Measurements from ENCODE around the gene CXCR5.

DNA sequence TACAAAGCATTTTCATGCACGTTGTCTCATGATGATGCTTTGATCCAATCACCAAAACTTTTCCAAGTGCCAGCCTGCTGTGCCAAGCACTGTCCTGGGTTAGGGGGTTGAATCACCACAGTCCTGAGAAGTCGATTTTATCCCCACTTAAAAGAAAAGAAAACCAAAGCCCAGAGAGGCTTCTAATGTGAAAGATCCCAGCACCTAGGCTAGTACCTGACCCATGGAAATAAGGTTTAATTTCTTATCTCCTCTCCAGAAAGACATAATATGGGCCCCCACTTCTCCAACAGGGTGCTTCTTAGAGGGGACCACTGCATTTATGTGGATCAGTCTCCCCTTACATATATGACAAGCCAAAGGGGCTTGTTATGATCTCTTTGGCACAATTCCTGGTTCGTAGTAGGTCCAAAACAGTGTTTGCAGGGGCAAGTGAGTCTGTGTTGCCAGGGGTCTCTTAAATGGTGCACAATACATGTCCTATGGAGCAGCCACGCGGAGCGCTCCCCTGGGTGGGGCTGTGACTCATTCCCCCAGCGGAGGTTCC lies 43.9 kb downstream of the CXCR5 start:
- no peak for TF ChIP-seq HNF4A (conservative IDR thresholded peaks at IDR 0.05)
- TF ChIP-seq SP1 (IDR thresholded peaks at IDR 0.05) = no peak
- TF ChIP-seq CTCF (IDR thresholded peaks at IDR 0.05; ENCODE audit: low read depth, low read length, missing input control) = no peak
- TF ChIP-seq TAF1 (conservative IDR thresholded peaks at IDR 0.05) = no peak
- no peak for TF ChIP-seq RAD21 (IDR thresholded peaks at IDR 0.05)
- TF ChIP-seq YY1 (IDR thresholded peaks at IDR 0.05) = no peak
- TF ChIP-seq ZBTB33 (IDR thresholded peaks at IDR 0.05) = no peak
- no peak for TF ChIP-seq ATF3 (IDR thresholded peaks at IDR 0.05)
- no peak for TF ChIP-seq FOXA1 (IDR thresholded peaks at IDR 0.05)
- TF ChIP-seq JUND (IDR thresholded peaks at IDR 0.05) = peak in 1 of 2 donors; percentile 79
- TF ChIP-seq MAX (IDR thresholded peaks at IDR 0.05) = no peak
- TF ChIP-seq NR2F2 (IDR thresholded peaks at IDR 0.05) = no peak
- no peak for TF ChIP-seq GABPA (IDR thresholded peaks at IDR 0.05 in 1 of 2, conservative IDR thresholded peaks at IDR 0.05 in 1 of 2)

Data from liver (tissue), 3 donors.